Pancreas (tissue), 10 donors: ENCODE results near the gene EFCAB6. TPM values are rescaled to one million over a fixed set of nuclear protein-coding genes. Genes with fewer than 3 reads are reported as not detected.

Experiments used
- ATAC-seq, 4 donors: fragments of 200-7000 bp; cut with Tn5 transposase; one replicate each; pipeline versions ENCODE4 v1.8.0 to v1.9.1; 2020; ENCODE audit warnings: mild to moderate bottlenecking in 4 of 4, moderate library complexity in 4 of 4
- DNase-seq, 6 donors: peaks; one replicate each; pipeline ENCODE4 v3.0.0-alpha.2; 2020
- FAIRE-seq: peaks from 2 replicates; lab custom pipeline; 2012; peaks lifted over from hg19 to GRCh38; lab: Jason Lieb, UNC
- H3K27ac ChIP-seq, 4 donors: fragments of 200-600 bp; sonication (generic); 1 replicate in 3 of 4; 2 replicates in 1 of 4; pipeline versions ENCODE4 v1.5.0 to v1.8.0; 2020
- H3K27me3 ChIP-seq, 4 donors: fragments of 200-600 bp; one replicate each; pipeline ENCODE4 v1.8.0; 2021
- H3K36me3 ChIP-seq, 3 donors: fragments of 200-600 bp; sonication (generic) in 1 of 3; one replicate each; pipeline versions ENCODE4 v1.5.0 to v1.8.0; 2020 to 2021
- H3K4me1 ChIP-seq, 3 donors: fragments of 200-600 bp; one replicate each; pipeline ENCODE4 v1.8.0; 2021
- H3K4me3 ChIP-seq, 4 donors: fragments of 200-600 bp; sonication (generic) in 2 of 4; one replicate each; pipeline versions ENCODE4 v1.5.0 to v1.8.0; 2020 to 2021
- H3K9me3 ChIP-seq, 4 donors: fragments of 200-600 bp; one replicate each; pipeline ENCODE4 v1.8.0; 2021
- CTCF ChIP-seq, 4 donors: fragments of 200-600 bp; sonication (generic) in 3 of 4; IDR thresholded peaks; one replicate each; pipeline versions ENCODE4 v1.5.0 to v1.8.0; 2021; ENCODE audit warnings: antibody characterized with exemption in 4 of 4
- WGBS, 2 donors: extraction: QIAGEN DNeasy Blood & Tissue Kit; methylation state at CpG; one replicate each; pipeline ENCODE4 v1.1.7; 2013; 5-methylcytosine and 5-hydroxymethylcytosine counted together
- intact Hi-C, 3 donors: fragments of 100-400 bp; cut with DNase I; formaldehyde crosslinking; loops; one replicate each; pipeline versions ENCODE4 v1.11.1 to v1.14.2; 2022
- polyA plus RNA-seq, 2 donors: library from polyadenylated mRNA; stranded (reverse); fragments of 200-250 nt; gene quantifications; one replicate each; pipeline ENCODE4 v1.2.3, GENCODE V29; 2013
- total RNA-seq, 6 donors: library from RNA; stranded (reverse); fragmentation: NEBNext Ultra II Directional in 4 of 6; extraction: Animal tissue kit (Norgen Biotek cat#: 25700) in 4 of 6; gene quantifications; one replicate each; pipeline versions ENCODE4 v1.2.1 to v1.2.4, GENCODE V29; 2021 to 2023
- donor health status: healthy with polysubstance abuse.
- donor health status: DM: no; HTN: no; CAD: no; lungs with moderate emphysema.
- donor health status: DM: no; HTN: no; CAD: no.
- donor health status: control.
- donor health status: control.
- donor health status: Bipolar disorder and iron deficiency.
- donor health status: DM: yes; HTN: yes; CAD: no.
- donor health status: DM: no; HTN: no; CAD: no.
- donor health status: DM: no; HTN: no; CAD: no.
- donor health status: DM: yes; HTN: yes; CAD: no.

Gene EFCAB6
- total and polyA plus RNA-seq, 8 donors: 1.6 to 3.4 (median 2.2) TPM

- ATAC-seq (no peak), DNase-seq (no peak), FAIRE-seq (no peak)
- H3K9me3 ChIP-seq: no peaks in the 10 kb centered on the region
- 66 to 74% methylated on average over 7 of the region's 7 CpGs for WGBS, 2 donors
- intact Hi-C loops: no loop called here
- H3K27me3 ChIP-seq: peaks cover 0 to 4% (median 0%) of the 10 kb centered on the region in 4 donors
- no peak overlapping the region for H3K4me3 ChIP-seq
- no peak for TF ChIP-seq CTCF (IDR thresholded peaks at IDR 0.05)
- no peaks in the 10 kb centered on the region for H3K4me1 ChIP-seq
- H3K27ac ChIP-seq: no peak overlapping the region
- no peaks in the 10 kb centered on the region for H3K36me3 ChIP-seq
These were observed 332.1 kb downstream of the EFCAB6 start for GRCh38 chr22:43479962-43480361.

GRCh38 chr22:43479301-43479950 lies 332.7 kb downstream of the EFCAB6 start:
- intact Hi-C loops: no loop called here
- FAIRE-seq: no peak
- DNase-seq: no peak
- ATAC-seq: no peak
- Histone ChIP-seq H3K36me3 (no peaks in the 10 kb centered on the region), H3K27me3 (peaks cover 0 to 3% (median 0%) of the 10 kb centered on the region in 4 donors), H3K9me3 (no peaks in the 10 kb centered on the region), H3K27ac (no peak overlapping the region), H3K4me1 (no peaks in the 10 kb centered on the region), H3K4me3 (no peak overlapping the region)
- TF ChIP-seq CTCF (IDR thresholded peaks at IDR 0.05): no peak
- WGBS, 2 donors: 54 to 75% methylated on average over 7 of the region's 7 CpGs

Other genes starting within 250 kb of the EFCAB6 start
- gene SULT4A1, start 50.2 kb upstream of the EFCAB6 start, total RNA-seq: under 1 TPM in 5 of 6 donors, not detected in 1; 0.09 to 0.47 (median 0.25) TPM
- 1 to 10 TPM; 1.1 to 5.4 TPM for gene SULT4A1, start 50.2 kb upstream of the EFCAB6 start, polyA plus RNA-seq
- not detected for gene PNPLA5, start 79.7 kb upstream of the EFCAB6 start, total RNA-seq
- gene PNPLA5, start 79.7 kb upstream of the EFCAB6 start, polyA plus RNA-seq: not detected
- gene PNPLA3, start 111.5 kb upstream of the EFCAB6 start, total RNA-seq: under 1 TPM in 4 of 6 donors, not detected in 2; 0.16 to 0.70 (median 0.26) TPM
- gene PNPLA3, start 111.5 kb upstream of the EFCAB6 start, polyA plus RNA-seq: under 1 TPM; 0.07 to 0.19 TPM
- 10 to 100 TPM; 15.1 to 24.4 (median 19.3) TPM for gene SAMM50, start 143.1 kb upstream of the EFCAB6 start, total RNA-seq
- gene SAMM50, start 143.1 kb upstream of the EFCAB6 start, polyA plus RNA-seq: 10 to 100 TPM in 1 of 2 donors, 1 to 10 TPM in 1; 9.1 to 15.9 TPM
- 10 to 100 TPM in 4 of 6 donors, 1 to 10 TPM in 2; 3.8 to 14.3 (median 10.4) TPM for gene PARVB, start 212.0 kb upstream of the EFCAB6 start, total RNA-seq
- 10 to 100 TPM in 1 of 2 donors, 1 to 10 TPM in 1; 9.2 to 27.3 TPM for gene PARVB, start 212.0 kb upstream of the EFCAB6 start, polyA plus RNA-seq